GM23338 (cell line): ENCODE results near the gene MPEG1.

ENCODE experiments used
- CREB1 ChIP-seq: fragments of 250-450 bp; sonication (Bioruptor Pico); IDR thresholded peaks from 2 replicates; pipeline ENCODE4 v1.5.0; 2020; ENCODE audit warnings: low read depth, mild to moderate bottlenecking, moderate library complexity
- ETS1 ChIP-seq: IDR thresholded peaks from 2 replicates; pipeline ENCODE4 v1.6.1; 2016; ENCODE audit warnings: antibody characterized with exemption
- EZH2 ChIP-seq: fragments of 200-600 bp; sonication (generic); IDR thresholded peaks from one replicate; pipeline ENCODE4 v1.8.0; 2017; ENCODE audit warnings: antibody characterized with exemption, mild to moderate bottlenecking, low read depth; ENCODE audit not compliant: unreplicated experiment
- EZH2phosphoT487 ChIP-seq: fragments of 200-600 bp; sonication (generic); IDR thresholded peaks from one replicate; pipeline ENCODE4 v1.8.1; 2018; ENCODE audit warnings: antibody characterized with exemption; ENCODE audit not compliant: unreplicated experiment
- JUNB ChIP-seq: IDR thresholded peaks from one replicate; pipeline ENCODE4 v1.6.1; 2016; ENCODE audit warnings: antibody characterized with exemption; ENCODE audit not compliant: unreplicated experiment
- NANOG ChIP-seq: IDR thresholded peaks from 2 replicates; pipeline ENCODE4 v1.6.1; 2016; ENCODE audit warnings: antibody characterized with exemption, borderline replicate concordance
- POLR2AphosphoS5 ChIP-seq: IDR thresholded peaks from 2 replicates; pipeline ENCODE4 v1.6.1; 2016; ENCODE audit warnings: antibody characterized with exemption, low read depth
- STAT1 ChIP-seq: IDR thresholded peaks from one replicate; pipeline ENCODE4 v1.6.1; 2016; ENCODE audit warnings: antibody characterized with exemption; ENCODE audit not compliant: unreplicated experiment
- ZNF114 ChIP-seq: fragments of 250-450 bp; sonication (Bioruptor Pico); IDR thresholded peaks from 2 replicates; pipeline ENCODE4 v1.5.0; 2020; ENCODE audit warnings: mild to moderate bottlenecking, moderate library complexity
- ZNF331 ChIP-seq: fragments of 250-450 bp; sonication (Bioruptor Pico); IDR thresholded peaks from 2 replicates; pipeline ENCODE4 v1.5.0; 2020; ENCODE audit warnings: low read depth, mild to moderate bottlenecking, moderate library complexity
- TF ChIP-seq, protein P1 (sequence below), 2 experiments: fragments of 200-600 bp in 1 of 2; sonication (generic) in 1 of 2; conservative IDR thresholded peaks; 2 replicates each; pipeline versions ENCODE4 v1.5.1 to v1.6.1; 2016 to 2017; ENCODE audit warnings: antibody characterized with exemption in 2 of 2, low read depth in 2 of 2, mild to moderate bottlenecking in 2 of 2, moderate library complexity in 1 of 2
- TF ChIP-seq, protein P2 (sequence below): IDR thresholded peaks from one replicate; pipeline ENCODE4 v1.6.1; 2018; ENCODE audit warnings: antibody characterized with exemption; ENCODE audit not compliant: unreplicated experiment

DNA sequence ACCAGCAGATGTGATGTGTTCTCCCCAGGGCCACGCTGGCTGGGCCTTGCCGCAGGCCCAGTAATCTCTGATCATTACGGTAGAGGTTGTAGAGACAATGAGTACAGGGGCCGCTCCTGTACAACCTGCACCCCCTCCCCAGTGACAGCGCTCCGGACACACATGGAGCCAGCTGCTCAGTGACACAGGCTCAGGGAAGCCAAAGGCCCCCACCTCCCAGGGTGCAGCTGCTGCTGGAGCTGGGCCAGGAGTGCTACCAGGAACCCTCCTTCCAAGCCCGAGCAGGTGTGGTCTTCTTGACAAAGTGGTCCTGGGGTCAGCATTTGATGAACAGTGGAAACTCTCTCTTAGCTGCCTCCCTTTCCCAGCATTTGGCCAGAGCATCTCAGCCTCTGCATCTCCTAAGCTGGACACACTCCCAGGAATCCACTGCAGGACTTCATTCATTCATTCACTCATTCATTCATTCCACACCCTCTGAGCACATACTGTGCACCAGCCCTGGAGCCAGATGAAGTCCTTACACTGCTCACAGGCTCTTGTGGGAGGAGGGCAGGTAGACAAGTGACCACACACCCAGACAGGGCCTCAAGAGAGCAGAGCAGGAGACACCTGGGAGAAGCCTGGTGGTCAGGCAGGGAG is 49.6 kb upstream of the MPEG1 start:
- TF ChIP-seq, protein P1, sequence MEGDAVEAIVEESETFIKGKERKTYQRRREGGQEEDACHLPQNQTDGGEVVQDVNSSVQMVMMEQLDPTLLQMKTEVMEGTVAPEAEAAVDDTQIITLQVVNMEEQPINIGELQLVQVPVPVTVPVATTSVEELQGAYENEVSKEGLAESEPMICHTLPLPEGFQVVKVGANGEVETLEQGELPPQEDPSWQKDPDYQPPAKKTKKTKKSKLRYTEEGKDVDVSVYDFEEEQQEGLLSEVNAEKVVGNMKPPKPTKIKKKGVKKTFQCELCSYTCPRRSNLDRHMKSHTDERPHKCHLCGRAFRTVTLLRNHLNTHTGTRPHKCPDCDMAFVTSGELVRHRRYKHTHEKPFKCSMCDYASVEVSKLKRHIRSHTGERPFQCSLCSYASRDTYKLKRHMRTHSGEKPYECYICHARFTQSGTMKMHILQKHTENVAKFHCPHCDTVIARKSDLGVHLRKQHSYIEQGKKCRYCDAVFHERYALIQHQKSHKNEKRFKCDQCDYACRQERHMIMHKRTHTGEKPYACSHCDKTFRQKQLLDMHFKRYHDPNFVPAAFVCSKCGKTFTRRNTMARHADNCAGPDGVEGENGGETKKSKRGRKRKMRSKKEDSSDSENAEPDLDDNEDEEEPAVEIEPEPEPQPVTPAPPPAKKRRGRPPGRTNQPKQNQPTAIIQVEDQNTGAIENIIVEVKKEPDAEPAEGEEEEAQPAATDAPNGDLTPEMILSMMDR (conservative IDR thresholded peaks at IDR 0.05; ENCODE audit: low read depth in 2 of 2) = no peak
- no peak for TF ChIP-seq EZH2
- TF ChIP-seq POLR2AphosphoS5 = no peak
- TF ChIP-seq EZH2phosphoT487 = no peak
- no peak for TF ChIP-seq CREB1
- no peak for TF ChIP-seq JUNB
- no peak for TF ChIP-seq ETS1
- TF ChIP-seq ZNF114 (CRISPR knock-in tag) = no peak
- TF ChIP-seq, protein P2, sequence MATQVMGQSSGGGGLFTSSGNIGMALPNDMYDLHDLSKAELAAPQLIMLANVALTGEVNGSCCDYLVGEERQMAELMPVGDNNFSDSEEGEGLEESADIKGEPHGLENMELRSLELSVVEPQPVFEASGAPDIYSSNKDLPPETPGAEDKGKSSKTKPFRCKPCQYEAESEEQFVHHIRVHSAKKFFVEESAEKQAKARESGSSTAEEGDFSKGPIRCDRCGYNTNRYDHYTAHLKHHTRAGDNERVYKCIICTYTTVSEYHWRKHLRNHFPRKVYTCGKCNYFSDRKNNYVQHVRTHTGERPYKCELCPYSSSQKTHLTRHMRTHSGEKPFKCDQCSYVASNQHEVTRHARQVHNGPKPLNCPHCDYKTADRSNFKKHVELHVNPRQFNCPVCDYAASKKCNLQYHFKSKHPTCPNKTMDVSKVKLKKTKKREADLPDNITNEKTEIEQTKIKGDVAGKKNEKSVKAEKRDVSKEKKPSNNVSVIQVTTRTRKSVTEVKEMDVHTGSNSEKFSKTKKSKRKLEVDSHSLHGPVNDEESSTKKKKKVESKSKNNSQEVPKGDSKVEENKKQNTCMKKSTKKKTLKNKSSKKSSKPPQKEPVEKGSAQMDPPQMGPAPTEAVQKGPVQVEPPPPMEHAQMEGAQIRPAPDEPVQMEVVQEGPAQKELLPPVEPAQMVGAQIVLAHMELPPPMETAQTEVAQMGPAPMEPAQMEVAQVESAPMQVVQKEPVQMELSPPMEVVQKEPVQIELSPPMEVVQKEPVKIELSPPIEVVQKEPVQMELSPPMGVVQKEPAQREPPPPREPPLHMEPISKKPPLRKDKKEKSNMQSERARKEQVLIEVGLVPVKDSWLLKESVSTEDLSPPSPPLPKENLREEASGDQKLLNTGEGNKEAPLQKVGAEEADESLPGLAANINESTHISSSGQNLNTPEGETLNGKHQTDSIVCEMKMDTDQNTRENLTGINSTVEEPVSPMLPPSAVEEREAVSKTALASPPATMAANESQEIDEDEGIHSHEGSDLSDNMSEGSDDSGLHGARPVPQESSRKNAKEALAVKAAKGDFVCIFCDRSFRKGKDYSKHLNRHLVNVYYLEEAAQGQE = no peak
- TF ChIP-seq NANOG = no peak
- no peak for TF ChIP-seq ZNF331
- TF ChIP-seq STAT1 = no peak
